C4-2B (cell line): ENCODE measurements around the gene ANXA4.

Experiments used
- ZFX ChIP-seq: fragments of 450-650 bp; IDR thresholded peaks from 2 replicates; pipeline ENCODE4 v1.6.1; 2017
- TF ChIP-seq, protein P1 (sequence below): fragments of 450-650 bp; conservative IDR thresholded peaks from 2 replicates; pipeline ENCODE4 v1.5.1; 2017; ENCODE audit warnings: mild to moderate bottlenecking

DNA sequence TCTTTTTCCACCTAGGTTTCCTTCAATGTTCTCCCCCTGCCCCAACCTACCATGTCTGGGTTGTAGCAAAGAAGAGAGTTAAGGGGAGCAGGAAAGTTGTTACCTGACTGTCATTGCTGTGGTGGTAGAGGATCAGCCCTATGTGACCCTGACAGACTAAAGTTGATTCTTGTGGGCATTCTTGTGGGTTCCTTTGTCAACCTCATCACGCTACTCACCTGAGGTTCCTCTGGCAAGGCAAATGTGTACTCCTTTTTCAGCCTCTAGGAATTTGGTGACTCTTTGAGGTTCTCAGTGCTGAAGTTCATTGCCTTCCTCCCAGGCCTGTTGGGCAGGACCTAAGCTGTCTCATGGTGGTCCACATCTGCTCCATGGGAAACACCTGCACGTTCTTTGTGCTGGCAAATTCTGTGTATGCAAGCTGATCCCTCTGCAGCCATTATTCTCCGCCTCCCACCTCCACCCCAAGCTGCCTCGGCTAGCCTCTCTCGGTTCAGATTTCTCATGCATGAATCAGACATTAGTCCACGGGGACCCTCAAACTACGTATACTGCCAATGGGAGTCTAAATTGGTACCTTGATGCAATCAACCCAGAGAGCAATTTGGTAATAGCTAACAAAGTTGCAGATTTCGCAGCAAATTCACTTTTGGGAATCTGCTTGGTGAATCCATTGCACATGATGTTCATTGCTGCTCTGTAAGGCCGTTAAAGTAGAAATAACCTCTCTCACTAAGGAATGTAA is 86.0 kb downstream of the ANXA4 start:
- TF ChIP-seq, protein P1, sequence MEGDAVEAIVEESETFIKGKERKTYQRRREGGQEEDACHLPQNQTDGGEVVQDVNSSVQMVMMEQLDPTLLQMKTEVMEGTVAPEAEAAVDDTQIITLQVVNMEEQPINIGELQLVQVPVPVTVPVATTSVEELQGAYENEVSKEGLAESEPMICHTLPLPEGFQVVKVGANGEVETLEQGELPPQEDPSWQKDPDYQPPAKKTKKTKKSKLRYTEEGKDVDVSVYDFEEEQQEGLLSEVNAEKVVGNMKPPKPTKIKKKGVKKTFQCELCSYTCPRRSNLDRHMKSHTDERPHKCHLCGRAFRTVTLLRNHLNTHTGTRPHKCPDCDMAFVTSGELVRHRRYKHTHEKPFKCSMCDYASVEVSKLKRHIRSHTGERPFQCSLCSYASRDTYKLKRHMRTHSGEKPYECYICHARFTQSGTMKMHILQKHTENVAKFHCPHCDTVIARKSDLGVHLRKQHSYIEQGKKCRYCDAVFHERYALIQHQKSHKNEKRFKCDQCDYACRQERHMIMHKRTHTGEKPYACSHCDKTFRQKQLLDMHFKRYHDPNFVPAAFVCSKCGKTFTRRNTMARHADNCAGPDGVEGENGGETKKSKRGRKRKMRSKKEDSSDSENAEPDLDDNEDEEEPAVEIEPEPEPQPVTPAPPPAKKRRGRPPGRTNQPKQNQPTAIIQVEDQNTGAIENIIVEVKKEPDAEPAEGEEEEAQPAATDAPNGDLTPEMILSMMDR: no peak
- no peak for TF ChIP-seq ZFX
